OCI-LY1 (cell line): ENCODE data around the gene GPR33.

ENCODE experiments used
- EZH2 ChIP-seq: fragments of 200-600 bp; sonication (generic), shearing (Covaris generic); IDR thresholded peaks from 2 replicates; pipeline ENCODE4 v1.8.0; 2017; ENCODE audit warnings: borderline replicate concordance, mixed run types, mild to moderate bottlenecking, antibody characterized with exemption, low read length, moderate library complexity, mixed read lengths
- TF ChIP-seq, protein P1 (sequence below): fragments of 200-600 bp; sonication (generic), shearing (Covaris generic); IDR thresholded peaks from 2 replicates; pipeline ENCODE4 v1.5.1; 2017; ENCODE audit warnings: mild to moderate bottlenecking, antibody characterized with exemption, low read length, moderate library complexity, mixed read lengths

DNA sequence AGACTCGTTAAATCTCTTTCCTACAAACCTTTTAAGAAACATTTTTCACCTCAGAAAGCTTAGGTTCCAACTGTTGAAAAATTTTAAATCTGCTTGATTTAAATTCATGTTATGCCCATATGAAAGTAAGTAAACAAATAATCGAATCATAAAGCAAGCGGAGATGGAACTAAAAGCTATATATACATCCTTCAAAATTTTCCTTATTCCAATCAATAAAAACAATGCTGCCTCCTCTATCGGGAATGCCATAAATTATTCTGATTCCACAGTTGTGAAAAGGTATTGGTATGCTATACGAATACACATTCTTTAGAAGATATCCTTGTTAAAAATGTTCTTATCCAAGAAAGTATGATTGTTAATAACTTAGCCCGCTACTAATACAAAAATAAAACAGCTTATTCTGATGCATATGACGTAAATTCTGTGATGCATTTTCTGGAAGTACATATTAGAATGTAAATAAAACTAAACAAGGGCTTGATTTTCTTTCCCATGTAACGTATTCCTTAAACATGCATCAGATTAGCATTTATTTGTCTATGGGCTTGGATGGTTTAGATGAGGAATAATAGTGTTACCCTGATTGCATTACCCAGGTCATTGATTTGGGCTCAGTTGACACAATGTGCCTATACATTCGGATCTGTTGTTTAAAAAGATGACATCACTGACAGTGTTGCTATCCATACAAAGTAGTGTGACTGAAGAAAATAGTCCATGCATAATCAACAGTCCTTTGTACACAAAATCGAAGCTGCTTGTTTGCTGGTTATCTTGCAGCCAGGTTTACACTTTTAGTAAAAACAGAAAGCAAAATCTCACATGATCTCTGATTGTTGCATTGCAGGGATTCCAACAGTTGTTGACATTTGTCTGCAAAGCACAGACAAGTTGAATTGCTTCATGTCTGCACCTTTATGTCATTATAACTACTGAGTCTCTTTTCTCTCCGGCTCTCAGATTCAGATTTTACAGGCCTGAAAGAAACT lies 29.9 kb downstream of the GPR33 start:
- no peak for TF ChIP-seq EZH2
- TF ChIP-seq, protein P1, sequence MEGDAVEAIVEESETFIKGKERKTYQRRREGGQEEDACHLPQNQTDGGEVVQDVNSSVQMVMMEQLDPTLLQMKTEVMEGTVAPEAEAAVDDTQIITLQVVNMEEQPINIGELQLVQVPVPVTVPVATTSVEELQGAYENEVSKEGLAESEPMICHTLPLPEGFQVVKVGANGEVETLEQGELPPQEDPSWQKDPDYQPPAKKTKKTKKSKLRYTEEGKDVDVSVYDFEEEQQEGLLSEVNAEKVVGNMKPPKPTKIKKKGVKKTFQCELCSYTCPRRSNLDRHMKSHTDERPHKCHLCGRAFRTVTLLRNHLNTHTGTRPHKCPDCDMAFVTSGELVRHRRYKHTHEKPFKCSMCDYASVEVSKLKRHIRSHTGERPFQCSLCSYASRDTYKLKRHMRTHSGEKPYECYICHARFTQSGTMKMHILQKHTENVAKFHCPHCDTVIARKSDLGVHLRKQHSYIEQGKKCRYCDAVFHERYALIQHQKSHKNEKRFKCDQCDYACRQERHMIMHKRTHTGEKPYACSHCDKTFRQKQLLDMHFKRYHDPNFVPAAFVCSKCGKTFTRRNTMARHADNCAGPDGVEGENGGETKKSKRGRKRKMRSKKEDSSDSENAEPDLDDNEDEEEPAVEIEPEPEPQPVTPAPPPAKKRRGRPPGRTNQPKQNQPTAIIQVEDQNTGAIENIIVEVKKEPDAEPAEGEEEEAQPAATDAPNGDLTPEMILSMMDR, result no peak
